ENCODE results near the gene CEP192.
A peak's percentile ranks its signal among the peaks of the same experiment; 100 is the strongest.

CEP192 gene

GRCh38 chr18:13101659-13102197 is 110.6 kb downstream of the CEP192 start:
- DNase-seq (ENCODE audit: low read depth, low spot score): no peak

GRCh38 chr18:13103366-13103765 is 112.2 kb downstream of the CEP192 start:
- no peak for DNase-seq (ENCODE audit: low read depth, low spot score)

GRCh38 chr18:13105059-13105458 is 113.9 kb downstream of the CEP192 start:
- no peak for DNase-seq (ENCODE audit: low read depth, low spot score)

- no peak for DNase-seq (ENCODE audit: low read depth, low spot score)
Observed at GRCh38 chr18:13107074-13107473, 115.9 kb downstream of the CEP192 start.

GRCh38 chr18:13108330-13108729 is 117.2 kb downstream of the CEP192 start:
- no peak for DNase-seq (ENCODE audit: low read depth, low spot score)

GRCh38 chr18:13110559-13110958 is 119.4 kb downstream of the CEP192 start:
- no peak for DNase-seq (ENCODE audit: low read depth, low spot score)

GRCh38 chr18:13112982-13113381 is 121.8 kb downstream of the CEP192 start:
- DNase-seq (ENCODE audit: low read depth, low spot score): peak; percentile 92

- DNase-seq (ENCODE audit: low read depth, low spot score): no peak
Observed at GRCh38 chr18:13120255-13120654, 129.1 kb downstream of the CEP192 start.

- no peak for DNase-seq (ENCODE audit: low read depth, low spot score)
Observed at GRCh38 chr18:13120983-13121441, 129.8 kb downstream of the CEP192 start.

- no peak for DNase-seq (ENCODE audit: low read depth, low spot score)
Observed at GRCh38 chr18:13124411-13124810, 133.2 kb downstream of the CEP192 start.

- DNase-seq (ENCODE audit: low read depth, low spot score): no peak
Observed at GRCh38 chr18:13125191-13125590, 134.0 kb downstream of the CEP192 start.

- DNase-seq (ENCODE audit: low read depth, low spot score): no peak
Observed at GRCh38 chr18:13126966-13127598, 135.9 kb downstream of the CEP192 start.

GRCh38 chr18:13131283-13131682 is 140.1 kb downstream of the CEP192 start:
- no peak for DNase-seq (ENCODE audit: low read depth, low spot score)

- no peak for DNase-seq (ENCODE audit: low read depth, low spot score)
Observed at GRCh38 chr18:13134551-13135401, 143.6 kb downstream of the CEP192 start.

GRCh38 chr18:13136056-13136903 is 145.1 kb downstream of the CEP192 start:
- DNase-seq (ENCODE audit: low read depth, low spot score): peak; percentile 52

GRCh38 chr18:13136904-13137669 is 145.9 kb downstream of the CEP192 start:
- DNase-seq (ENCODE audit: low read depth, low spot score): peak; percentile 10

GRCh38 chr18:13137670-13138419 is 146.7 kb downstream of the CEP192 start:
- peak; percentile 17 for DNase-seq (ENCODE audit: low read depth, low spot score)

- DNase-seq (ENCODE audit: low read depth, low spot score): no peak
Observed at GRCh38 chr18:13138420-13139139, 147.4 kb downstream of the CEP192 start.

- DNase-seq (ENCODE audit: low read depth, low spot score): peak; percentile 51
Observed at GRCh38 chr18:13139885-13140450, 148.8 kb downstream of the CEP192 start.

Data from ELF-1 (cell line).